Islet precursor cell (in vitro differentiated cells): ENCODE data around the gene HS3ST5.
"Not testable (repeated sequence)": the region's sequence is repeated elsewhere in the genome, so short reads cannot be mapped to it uniquely, and the experiment has no call there.

Experiments used
- DNase-seq: peaks from one replicate; pipeline ENCODE4 v3.0.0-alpha.2; 2018

HS3ST5 gene

DNA sequence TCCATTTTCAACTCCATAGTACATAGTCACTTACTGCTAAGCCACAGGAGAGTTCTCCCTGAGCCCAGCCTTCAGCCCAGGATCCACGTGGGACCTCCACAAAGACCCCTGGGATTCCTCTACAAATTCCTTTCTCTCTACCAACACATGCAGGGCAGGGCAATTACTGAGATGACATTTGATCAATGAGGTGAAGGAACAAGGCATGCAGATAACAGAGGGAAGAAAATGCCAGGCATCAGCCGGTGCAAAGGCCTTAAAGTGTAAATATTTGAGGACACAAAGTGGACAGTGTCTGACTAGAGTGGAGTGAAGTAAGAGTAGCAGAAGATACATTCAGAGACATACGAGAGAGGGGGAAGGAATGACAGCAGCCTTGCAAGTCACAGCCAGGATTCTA, 70.2 kb downstream of the HS3ST5 start:
- peak; percentile 56 for DNase-seq

DNA sequence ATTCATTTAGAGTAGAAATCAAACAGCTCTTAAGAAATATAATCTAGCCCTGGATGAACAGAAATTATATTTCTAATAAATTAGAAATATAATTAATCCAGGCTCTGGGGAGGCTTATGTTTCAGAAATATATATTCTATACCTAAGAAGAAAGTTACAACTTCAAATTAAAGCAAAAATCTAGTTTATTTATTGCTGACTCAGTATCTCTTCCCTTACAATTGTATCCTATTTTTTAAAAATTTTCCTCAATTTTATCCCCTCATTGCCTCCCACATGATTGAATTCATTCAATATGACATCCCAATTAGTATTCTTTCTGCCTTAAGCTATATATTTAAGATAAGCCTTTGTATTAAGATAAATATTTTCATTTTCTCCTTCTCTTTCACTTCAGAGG, 71.4 kb downstream of the HS3ST5 start:
- no peak for DNase-seq

DNA sequence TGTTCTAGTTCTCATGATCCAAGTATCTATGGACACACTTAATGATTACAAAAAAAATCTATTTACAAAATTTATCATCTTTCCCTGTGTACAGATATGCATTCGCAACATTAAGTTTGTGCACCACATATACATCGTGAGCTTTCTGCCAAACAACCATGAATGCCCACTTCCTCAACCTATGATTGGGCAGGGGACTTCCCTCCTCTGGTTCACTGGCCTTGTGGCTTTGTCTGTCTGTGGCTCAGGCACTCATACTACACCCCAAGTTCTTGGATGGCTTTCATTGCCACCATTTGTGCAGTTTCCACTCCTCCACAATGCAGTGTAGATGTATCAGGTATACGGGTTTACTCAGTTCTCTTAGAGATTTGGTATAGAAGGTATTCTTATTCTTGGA, 74.9 kb downstream of the HS3ST5 start:
- no peak for DNase-seq

DNA sequence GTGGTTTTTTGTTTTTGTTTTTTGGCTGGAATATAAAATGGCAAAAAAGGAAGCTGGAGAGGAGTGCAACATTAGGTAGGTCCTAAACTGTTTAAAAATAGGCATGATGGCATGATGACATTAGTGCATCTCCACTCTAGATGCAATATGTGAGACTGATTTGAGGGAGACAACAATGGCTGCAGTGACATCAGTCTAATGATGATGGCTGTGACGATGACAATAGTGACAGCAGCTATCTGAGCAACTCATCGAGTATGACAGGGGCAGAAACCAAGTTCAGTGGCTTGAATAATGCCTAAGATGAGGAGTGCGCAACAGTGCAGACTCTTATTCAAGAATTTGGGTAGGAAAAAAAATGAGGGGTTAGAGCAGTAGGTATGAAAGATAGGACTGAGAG, 82.0 kb downstream of the HS3ST5 start:
- DNase-seq, result no peak

DNA sequence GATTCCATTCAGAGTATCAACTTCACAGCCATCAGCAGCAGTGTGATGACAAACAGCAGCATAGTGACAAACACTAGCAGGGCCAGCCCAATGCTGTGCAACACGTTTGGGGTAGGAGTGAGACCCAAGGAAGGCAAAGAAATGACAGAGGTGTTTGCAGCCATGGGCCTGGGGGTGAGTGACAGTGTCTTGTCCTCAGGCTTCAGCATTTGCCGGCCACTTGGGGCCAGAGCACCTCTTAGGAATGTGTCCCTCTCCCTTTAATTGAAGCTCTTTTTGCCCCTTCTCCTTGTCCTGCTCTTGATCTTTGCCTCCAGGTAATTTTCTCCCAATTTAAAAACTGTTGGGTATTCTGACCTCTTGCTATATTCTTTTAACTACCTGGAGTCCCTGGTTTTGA, 84.4 kb downstream of the HS3ST5 start:
- DNase-seq, result peak; percentile 61

DNA sequence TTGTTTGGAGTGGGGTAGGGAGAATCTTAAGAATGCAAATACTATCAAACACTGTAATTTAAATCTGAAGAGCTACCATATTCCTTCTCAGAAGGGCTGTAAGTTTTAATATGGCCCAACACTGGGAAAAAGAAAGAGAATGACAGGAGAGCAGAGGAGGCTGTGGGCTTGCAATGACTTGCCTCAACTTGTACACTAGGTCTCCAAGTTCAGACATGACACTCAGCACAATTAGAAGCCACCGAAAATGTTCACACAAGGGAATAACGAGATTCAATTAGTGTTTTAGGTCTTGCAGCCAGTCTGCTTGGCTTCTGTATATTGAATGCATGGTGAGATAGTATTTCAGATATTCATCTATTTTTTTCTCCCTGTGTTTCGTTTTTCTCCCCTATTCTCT, 89.4 kb downstream of the HS3ST5 start:
- DNase-seq, result no peak

DNA sequence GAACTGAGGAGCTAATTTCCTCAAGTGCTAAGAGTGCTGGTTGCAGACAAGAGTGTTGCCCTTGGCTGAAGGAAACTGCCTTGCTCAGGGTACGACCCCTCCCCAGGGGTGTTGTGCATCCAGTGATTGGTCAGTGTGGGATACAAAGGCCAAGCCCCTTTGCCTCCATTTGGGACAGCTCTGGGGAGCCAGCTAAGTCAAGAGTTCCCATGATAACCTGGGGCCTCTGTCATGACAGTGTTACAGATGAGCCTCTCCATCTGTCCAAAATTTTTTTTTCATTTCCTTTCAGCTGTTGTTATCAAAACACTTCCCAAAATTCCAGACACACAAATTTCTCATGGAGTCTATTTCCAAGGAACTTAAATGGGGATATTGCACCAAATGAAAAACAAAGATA, 93.3 kb downstream of the HS3ST5 start:
- no peak for DNase-seq

DNA sequence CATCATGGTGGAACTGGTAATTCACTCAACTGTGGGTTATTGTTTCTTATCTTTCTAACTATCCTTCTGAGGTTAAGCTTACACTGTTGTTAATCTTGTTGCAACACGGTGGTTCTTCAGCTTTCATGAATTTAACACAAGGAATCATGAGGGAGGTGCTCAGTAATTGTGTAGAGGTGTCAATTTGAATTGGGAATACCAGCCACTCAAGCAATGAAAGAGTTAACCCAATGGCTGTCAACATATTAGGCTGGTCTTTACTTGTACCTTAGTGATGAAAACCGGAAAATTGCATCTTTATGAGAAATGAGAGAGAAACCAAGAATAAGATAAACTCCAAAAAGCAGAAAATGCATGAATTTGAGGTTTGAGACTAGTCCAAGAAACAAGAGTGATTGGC, 95.7 kb downstream of the HS3ST5 start:
- DNase-seq, result no peak

DNA sequence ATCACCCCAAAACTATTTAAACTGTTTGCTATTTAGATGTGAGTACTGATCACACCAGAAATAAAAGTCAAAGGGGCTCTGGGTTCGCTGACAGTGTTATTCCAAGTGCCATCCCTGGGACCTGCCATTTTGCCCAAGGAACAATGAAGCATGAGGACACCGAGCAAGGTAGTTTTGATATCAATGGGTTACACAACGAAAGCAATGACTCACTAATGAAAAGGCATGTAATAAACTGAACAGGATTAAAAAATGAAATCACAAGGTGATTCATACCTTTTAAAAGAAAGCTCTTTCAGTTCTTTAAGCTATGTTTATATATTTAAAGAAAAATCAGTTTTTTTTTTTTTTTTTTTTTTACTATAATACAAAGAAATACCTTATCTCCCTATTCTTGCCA, 102.0 kb downstream of the HS3ST5 start:
- no peak for DNase-seq

DNA sequence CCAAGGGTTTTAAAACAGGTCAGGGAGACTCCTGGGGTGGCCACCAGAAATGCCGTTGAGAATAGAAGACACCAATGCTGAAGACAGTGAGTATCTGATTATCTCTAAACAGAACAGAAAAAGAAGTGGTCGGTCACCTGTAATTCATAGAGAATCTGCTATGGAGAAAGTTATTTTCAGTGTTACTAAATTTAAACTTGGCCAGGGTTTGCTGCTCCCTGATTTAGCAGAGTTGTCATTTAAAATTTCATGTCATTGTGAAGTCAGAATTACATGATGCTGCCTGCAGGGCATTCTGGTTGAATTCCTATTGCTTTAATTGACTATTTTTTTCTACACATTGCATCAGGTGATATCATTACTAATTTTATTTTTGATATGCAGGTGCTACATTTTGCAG, 114.1 kb downstream of the HS3ST5 start:
- DNase-seq, result no peak

DNA sequence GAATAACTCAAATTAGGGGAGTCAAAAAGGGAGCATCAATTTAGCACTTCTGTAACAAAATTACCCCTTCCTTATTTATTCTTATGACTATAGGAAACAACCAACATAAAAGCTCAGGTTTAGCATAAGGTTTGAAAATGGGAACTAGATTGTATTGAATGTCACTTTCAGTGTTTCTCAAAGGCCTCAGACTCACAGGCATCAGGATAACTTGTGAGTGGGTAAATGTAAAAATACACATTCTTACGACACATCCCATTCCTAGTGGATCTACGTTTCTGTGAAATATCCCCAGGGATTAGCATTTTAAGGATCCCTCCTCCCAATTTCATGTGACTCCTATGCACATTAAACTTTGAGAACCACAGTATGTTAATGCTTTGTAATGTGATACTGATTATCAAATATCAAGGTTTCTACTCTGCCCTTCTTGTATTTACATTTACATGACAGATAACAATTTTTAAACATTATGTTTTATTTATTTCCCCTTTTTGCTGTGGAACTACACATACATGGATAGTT, 114.8 kb downstream of the HS3ST5 start:
- DNase-seq, result no peak

DNA sequence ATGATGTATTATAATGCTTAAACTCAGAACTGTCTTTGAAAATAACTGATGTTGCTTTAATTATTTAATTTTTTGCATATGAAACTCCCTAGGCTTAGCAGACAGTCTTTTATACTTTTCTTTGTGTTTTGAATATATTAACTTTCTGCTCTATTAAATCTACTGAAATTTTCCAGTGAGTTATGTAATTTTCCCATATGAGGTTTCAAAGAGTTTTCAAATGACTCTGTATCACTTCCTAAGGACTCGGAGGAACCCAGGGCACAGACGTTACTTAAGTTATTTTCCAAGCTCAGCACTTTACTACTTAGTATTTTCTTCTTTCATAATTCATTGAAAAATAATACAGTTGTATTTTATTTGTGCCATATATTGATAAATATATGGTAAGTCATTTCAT, 122.6 kb downstream of the HS3ST5 start:
- no peak for DNase-seq

DNA sequence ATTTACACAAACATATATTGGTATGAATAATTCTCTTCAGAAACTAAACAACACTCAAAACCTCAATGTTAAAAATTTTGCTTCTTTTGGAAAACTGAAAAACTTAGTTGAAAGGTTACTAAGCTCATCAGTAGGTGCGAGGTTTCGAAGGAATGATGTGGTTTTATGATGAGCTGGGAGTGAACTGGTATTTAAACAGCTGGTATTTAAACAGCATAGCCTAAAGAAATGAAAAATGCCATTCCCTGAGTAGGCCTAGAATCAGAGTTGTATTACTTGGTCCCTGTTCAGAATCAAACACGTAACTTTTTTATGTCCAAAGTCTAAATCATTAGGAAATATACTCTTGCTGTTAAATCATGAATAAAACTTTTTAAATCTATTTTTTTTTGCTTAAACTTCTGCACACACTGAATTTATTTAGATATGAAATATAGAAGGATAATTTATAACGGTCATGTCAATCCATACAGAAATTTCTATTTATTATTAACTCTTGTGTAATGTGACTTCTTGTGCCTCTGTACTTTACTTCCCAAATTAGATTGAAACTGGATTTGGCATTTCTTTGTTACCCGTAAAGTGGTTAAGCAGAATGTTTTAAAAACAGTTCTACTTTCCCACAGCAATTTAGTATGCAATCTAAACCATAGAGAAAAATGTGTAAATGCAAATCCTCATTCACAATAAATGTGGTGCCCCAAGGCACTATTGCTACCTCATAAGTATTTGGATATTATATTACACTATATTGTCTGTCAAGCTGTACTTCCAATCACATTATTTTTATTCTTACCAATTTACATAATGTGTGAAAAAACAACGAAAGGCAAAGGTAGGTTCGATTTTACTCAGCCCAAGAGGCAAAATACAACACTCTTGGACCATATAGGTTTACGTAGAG, 124.1 kb downstream of the HS3ST5 start:
- no peak for DNase-seq

DNA sequence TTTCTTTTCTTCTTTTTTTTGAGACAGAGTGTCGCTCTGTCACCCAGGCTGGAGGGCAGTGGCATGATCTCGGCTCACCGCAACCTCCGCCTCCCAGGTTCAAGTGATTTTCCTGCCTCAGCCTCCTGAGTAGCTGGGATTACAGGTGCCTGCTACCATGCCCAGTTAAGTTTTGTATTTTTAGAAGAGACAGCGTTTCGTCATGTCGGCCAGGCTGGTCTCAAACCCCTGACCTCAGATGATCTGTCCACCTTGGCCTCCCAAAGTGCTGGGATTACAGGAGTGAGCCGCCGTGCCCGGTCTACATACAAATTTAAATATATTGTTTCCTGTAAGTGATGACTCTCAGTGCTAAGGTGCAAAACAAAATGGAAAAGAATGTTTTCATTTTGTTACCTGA, 124.8 kb downstream of the HS3ST5 start:
- DNase-seq, result not testable (repeated sequence)

DNA sequence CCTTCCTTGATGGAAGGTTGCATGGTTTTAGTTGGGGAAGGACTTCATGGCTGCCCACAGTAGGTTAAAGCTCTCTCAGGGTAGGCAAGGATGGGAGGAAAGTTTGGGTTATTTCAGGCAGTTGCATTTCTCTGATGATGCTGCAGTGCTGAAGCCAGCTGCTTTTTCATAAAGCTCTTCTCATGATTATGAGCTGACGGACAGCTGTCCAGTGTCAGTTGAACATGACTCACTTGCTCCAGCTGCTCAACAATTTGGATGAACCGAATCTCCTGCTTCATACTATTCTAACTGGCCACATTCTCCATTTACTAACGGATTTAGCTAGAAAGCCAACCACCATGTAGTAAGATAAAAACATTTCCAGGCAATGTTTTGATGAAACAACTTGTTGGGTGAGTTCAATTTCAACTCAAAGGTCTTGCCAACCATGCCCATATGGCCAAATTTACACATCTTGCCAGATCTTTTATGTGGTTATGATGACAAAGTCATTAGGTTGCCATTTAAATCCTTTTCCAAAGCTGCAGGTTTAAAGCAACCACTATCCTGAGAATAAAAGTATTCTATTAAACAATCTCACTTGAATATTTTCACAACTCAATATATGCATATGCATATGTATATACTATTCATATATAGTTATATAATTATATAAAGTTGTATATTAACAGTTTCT, 125.9 kb downstream of the HS3ST5 start:
- DNase-seq, result no peak

DNA sequence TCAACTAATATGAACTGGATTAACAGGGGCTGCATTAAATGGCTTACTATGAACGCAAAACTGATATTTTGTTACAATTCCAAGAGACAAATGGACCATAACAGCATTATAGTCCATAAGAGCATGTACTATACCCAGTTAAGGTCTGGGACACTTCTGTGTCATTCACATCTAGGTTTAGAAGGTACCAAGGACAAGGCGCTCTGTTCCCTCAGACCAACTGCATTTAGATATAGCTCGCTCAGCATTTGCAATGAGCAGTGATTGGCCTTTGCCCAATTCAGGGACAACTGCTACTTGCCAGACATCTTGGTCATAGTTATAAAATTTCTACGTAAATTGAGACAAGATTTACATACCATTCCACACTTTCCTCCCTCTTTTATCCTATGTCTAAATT, 132.4 kb downstream of the HS3ST5 start:
- DNase-seq, result no peak

DNA sequence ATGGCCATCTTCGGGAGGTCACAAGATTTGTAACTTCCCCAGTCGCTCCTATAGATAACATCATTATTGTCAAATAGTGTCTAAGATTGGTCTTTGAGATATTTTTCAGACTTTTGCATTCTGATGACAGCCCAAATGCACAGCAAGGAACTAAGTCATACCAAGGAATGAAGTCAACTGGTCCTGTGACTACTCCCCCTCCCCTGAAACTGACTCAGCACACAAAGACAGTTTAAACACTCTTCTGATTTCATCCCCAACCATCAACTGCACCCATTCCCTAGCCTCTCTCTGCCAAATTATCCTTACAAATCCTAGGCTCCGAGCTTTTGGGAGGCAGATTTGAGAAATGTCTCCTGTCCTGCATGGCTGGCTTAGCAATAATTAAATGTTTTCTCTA, 139.4 kb downstream of the HS3ST5 start:
- no peak for DNase-seq

DNA sequence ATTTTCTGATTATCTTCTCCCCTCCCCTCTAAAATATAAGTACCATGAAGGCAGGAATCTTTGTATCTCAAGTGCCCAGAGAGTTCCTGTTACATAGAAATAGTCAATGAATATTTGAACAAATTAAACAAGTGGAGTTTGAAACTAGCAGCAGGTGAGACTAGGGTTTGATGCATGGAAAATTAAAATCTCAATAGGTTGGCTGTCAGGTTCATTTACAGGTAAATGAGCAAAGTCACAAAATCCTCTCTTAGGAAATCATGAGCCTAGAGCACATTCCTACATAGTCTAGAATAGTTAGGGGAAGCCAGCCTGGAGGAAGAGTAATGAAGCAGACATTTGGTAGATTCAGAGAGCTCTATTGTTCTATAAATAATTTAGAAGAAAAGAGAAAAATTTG, 140.4 kb downstream of the HS3ST5 start:
- no peak for DNase-seq

DNA sequence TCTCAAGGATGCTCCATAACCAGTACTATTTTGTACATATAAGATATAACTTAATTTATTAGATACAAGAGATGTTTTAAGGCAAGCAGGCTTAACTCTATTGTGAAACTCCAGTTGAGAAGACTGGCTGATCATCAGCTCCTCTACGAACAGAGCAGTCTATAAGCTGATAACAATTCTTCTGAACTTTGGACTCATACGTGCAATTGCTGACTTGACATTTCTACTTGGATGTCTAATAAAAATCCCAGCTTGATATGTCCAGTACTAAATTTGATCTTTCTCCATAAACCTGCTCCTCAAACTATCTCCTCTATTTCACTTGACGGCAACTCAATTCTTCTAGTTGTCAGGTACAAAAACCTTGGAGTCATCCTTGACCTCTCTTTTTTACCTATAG, 141.9 kb downstream of the HS3ST5 start:
- DNase-seq, result no peak

DNA sequence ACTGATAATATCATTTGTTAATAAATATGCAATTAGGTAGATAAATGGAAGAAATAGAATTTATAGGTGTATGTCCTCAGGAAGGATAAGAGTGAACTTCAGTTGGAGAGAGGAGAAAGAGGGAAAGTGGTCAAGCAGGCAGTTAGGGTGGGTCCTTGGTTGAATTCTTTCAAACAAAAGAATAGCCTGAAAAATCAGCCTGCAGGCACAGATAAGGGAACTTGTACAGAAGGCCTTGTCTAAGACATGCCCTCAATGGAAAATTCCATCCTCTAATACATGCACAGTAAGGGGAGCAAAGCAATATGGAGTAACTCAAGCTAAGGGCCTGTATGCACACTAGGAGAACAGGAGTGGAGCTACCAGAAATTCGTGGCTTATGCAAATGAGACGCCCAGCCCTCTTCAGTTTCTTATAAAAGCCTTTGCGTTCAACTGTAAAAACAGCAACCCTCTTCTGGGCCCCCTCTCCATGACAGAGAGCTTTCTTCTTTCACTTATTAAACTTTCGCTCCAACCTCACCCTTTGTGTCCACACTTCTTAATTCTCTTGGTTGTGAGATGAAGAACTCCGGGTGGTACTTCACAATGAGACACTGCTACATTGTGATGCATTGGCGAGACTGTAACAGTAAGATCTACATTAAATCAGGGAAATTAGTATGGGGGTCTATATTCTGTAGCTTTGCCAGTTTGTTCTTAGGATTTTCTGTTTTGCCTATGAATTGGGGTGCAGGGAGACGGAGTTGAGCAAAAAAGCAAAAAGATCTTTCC, 147.0 kb downstream of the HS3ST5 start:
- DNase-seq, result no peak

DNA sequence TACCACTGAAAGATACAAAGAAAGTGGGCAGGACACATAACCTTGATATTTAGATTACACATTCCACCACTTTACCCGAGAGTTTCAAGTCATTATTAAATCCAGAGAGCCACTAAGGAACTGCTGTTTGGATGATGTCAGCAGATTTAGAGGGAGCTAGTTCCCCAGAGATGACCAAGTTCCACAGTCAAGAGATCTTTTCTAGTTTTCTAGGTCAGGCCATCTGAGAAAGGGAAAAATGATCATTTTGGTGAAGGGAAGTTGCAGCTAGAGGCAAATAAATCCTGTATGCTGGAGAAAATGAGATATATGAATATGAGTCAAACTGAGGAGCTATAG, 147.8 kb downstream of the HS3ST5 start:
- DNase-seq, result no peak

DNA sequence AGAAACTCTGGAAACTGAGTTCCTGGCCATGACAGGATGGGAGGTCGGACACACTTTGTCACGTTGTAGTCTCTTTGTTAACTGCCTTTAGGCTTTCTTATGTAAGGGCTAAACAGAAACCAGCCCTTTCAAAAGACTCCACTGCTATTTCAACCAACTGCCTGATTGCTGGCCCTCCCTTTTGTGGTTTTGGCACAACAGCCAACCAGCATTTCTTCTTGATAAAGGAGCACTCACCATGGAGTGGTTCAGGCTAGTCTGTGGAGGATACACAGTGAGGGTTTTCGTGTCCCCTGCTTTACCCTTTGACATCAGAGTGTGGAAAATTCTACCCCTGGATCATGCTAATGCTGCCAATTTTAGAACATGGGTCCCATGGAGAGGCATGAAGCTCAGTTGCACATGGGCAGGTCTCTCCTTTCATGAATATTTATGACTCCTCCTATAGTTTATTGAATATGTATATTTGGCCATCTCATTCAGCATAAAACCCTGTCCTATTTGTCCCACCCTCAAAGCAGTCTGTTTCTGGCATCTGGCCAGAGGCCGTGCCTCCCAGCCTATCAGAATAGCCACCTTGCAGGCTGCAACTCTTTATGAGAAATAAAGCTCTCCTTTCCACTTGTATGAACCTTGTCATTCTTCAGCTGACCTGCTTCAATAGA, 148.3 kb downstream of the HS3ST5 start:
- DNase-seq, result peak; percentile 50

DNA sequence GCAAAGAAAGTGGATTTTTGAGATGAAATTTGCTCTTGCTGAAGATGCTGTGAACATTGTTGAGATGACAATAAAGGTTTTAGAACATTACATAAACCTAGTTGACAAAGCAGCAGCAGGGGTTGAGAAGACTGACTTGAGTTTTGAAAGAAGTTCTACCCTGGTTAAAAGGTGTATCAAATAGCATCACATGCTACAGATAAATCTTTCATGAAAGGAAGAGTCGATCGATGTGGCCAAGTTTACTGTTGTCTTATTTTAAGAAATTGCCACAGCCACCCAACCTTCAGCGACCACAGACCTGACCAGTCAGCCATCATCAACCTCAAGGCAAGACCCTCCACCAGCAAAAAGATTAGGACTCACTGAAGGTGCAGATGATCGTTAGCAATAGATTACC, 155.3 kb downstream of the HS3ST5 start:
- no peak for DNase-seq
